Measurements from ENCODE around the gene HSPBP1.

The HSPBP1 gene

DNA sequence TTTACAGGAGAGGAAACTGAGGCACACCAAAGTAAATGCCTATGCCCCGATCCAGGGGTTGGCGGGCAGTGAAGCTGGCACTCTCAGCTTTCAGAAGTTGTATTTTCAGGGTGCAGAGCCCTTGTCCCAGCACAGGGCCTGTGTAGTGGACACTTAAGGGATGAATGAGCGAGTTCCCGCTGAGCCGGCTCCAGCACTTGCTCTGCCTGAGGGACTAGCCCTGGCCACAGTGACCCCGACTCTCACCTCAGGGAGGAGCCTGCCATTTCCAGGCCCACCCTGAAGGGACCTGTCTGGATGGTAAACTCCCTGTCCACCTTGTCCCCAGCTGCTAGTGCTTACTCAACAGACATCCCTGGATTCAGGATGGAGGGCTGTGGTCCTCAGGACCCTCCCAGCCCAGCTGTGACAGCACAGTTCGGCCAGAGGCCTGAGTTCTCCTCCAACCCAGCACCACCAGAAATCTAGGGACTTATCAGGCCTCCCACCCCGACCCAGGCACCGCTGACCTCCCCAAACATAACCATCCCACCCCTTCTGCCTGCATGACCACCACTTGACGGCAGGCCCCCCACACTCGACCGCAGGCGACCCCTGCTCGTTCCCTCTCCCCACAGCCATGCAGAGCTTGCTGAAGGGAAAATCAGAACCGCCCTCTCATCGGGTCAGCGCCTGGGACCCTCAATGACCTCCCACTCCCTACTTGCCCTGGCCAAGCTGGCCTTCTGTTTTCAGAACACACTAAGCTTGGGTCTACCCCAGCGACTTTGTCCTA lies 29.5 kb downstream of the HSPBP1 start:
- Histone ChIP-seq H3K9me3 (ENCODE audit: control insufficient read depth in 5 of 5, low read length in 5 of 5) (no peaks in the 10 kb centered on the region), H3K27me3 (ENCODE audit: control insufficient read depth in 5 of 5, insufficient read depth in 4 of 5, low read length in 5 of 5) (no peaks in the 10 kb centered on the region), H3K4me1 (ENCODE audit: control insufficient read depth in 5 of 5, insufficient read depth in 5 of 5, low read length in 5 of 5) (peaks cover 9 to 64% (median 53%) of the 10 kb centered on the region in 5 donors), H3K27ac (ENCODE audit: low read depth, low read length) (no peak overlapping the region), H3K9ac (ENCODE audit: low read length in 5 of 5) (no peak overlapping the region), H3K4me3 (ENCODE audit: low read depth in 1 of 5, low read length in 5 of 5) (no peak overlapping the region), H3K36me3 (ENCODE audit: control insufficient read depth in 5 of 5, insufficient read depth in 5 of 5, low read length in 5 of 5) (peaks cover 0 to 20% (median 18%) of the 10 kb centered on the region in 5 donors)

DNA sequence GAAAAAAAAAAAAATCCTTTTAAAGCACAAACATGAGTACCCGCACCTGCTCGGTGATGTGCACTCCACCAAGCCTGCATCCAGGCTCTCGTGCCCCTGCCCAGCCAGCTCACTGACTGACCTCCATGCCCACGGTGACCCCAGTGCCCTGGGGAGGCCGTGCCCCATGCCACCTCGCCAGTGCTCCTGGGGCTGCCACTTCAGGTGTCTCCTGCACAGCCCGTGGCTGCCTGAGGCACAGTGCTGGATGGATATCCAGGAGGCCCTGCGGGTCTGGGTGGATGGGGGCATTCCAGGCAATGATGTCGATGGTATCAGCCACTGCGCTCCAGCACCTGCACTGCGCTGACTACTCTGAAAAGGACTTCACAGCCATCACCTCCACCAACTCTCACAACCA lies 30.1 kb downstream of the HSPBP1 start:
- H3K27ac ChIP-seq (ENCODE audit: low read depth, low read length): no peak overlapping the region
- H3K4me1 ChIP-seq (ENCODE audit: control insufficient read depth in 5 of 5, insufficient read depth in 5 of 5, low read length in 5 of 5): peaks cover 7 to 58% (median 47%) of the 10 kb centered on the region in 5 donors
- no peaks in the 10 kb centered on the region for H3K27me3 ChIP-seq (ENCODE audit: control insufficient read depth in 5 of 5, insufficient read depth in 4 of 5, low read length in 5 of 5)
- no peak overlapping the region for H3K4me3 ChIP-seq (ENCODE audit: low read depth in 1 of 5, low read length in 5 of 5)
- no peaks in the 10 kb centered on the region for H3K9me3 ChIP-seq (ENCODE audit: control insufficient read depth in 5 of 5, low read length in 5 of 5)
- H3K36me3 ChIP-seq (ENCODE audit: control insufficient read depth in 5 of 5, insufficient read depth in 5 of 5, low read length in 5 of 5): peaks cover 0 to 26% (median 24%) of the 10 kb centered on the region in 5 donors
- no peak overlapping the region for H3K9ac ChIP-seq (ENCODE audit: low read length in 5 of 5)

GRCh38 chr19:55248704-55249103 lies 31.2 kb downstream of the HSPBP1 start:
- peaks cover 3 to 47% (median 36%) of the 10 kb centered on the region in 5 donors for H3K4me1 ChIP-seq (ENCODE audit: control insufficient read depth in 5 of 5, insufficient read depth in 5 of 5, low read length in 5 of 5)
- peaks cover 0 to 38% (median 35%) of the 10 kb centered on the region in 5 donors for H3K36me3 ChIP-seq (ENCODE audit: control insufficient read depth in 5 of 5, insufficient read depth in 5 of 5, low read length in 5 of 5)
- no peak overlapping the region for H3K27ac ChIP-seq (ENCODE audit: low read depth, low read length)
- no peaks in the 10 kb centered on the region for H3K27me3 ChIP-seq (ENCODE audit: control insufficient read depth in 5 of 5, insufficient read depth in 4 of 5, low read length in 5 of 5)
- no peak overlapping the region for H3K9ac ChIP-seq (ENCODE audit: low read length in 5 of 5)
- no peak overlapping the region for H3K4me3 ChIP-seq (ENCODE audit: low read depth in 1 of 5, low read length in 5 of 5)
- no peaks in the 10 kb centered on the region for H3K9me3 ChIP-seq (ENCODE audit: control insufficient read depth in 5 of 5, low read length in 5 of 5)

DNA sequence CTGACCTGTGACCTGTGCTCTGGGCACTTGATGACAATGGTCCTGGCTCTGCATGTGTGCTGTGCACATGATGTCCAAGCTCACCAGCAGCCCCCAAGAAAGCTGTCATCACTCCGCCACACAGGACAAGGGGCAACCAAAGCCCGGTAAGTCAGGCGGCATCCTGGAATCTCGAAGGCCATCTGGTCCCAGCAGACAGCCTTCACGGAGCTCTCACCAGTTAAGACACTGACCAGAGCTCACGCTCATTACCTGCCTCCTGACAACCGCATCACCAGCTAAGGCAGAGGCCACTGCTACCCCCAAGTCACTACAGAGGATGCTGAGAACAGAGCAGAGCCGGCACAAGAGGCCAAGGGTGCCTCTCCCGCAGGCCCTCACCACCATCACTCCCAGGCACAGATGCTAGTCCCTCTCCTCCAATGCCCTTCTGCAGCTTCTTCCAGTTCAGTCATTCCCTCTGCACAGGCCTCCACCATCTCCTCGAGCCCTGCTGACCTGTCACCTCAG lies 31.7 kb downstream of the HSPBP1 start:
- Histone ChIP-seq H3K4me1 (ENCODE audit: control insufficient read depth in 5 of 5, insufficient read depth in 5 of 5, low read length in 5 of 5) (peaks cover 3 to 42% (median 31%) of the 10 kb centered on the region in 5 donors), H3K27ac (ENCODE audit: low read depth, low read length) (no peak overlapping the region), H3K4me3 (ENCODE audit: low read depth in 1 of 5, low read length in 5 of 5) (no peak overlapping the region), H3K9me3 (ENCODE audit: control insufficient read depth in 5 of 5, low read length in 5 of 5) (no peaks in the 10 kb centered on the region), H3K36me3 (ENCODE audit: control insufficient read depth in 5 of 5, insufficient read depth in 5 of 5, low read length in 5 of 5) (peaks cover 0 to 43% (median 39%) of the 10 kb centered on the region in 5 donors), H3K9ac (ENCODE audit: low read length in 5 of 5) (peak overlapping the region in 2 of 5 donors; percentile 11 to 33), H3K27me3 (ENCODE audit: control insufficient read depth in 5 of 5, insufficient read depth in 4 of 5, low read length in 5 of 5) (no peaks in the 10 kb centered on the region)

DNA sequence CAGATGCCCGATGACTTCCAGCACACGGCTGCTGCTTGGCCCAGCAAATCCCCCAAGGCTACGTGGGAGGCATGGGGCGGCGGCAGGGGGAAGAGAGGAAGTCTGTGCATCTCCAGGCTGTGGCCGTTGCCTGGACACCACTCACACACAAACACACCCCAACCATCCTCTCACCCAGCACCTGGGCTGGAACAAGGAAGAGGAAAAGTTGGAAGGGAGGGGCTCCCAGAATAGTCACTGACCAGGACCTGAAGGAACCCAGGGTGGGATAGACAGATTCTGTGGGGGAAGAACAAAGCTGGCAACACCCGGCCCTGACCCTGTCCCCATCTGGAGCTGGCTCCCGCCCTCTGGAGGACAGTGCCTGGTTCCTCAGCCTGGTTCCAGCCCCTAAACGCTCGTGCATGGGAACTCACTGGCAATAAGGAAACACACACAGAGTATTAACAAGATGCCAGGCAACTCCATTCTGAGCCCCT lies 32.2 kb downstream of the HSPBP1 start:
- Histone ChIP-seq H3K9me3 (ENCODE audit: control insufficient read depth in 5 of 5, low read length in 5 of 5) (no peaks in the 10 kb centered on the region), H3K27ac (ENCODE audit: low read depth, low read length) (no peak overlapping the region), H3K4me3 (ENCODE audit: low read depth in 1 of 5, low read length in 5 of 5) (no peak overlapping the region), H3K4me1 (ENCODE audit: control insufficient read depth in 5 of 5, insufficient read depth in 5 of 5, low read length in 5 of 5) (peaks cover 3 to 37% (median 25%) of the 10 kb centered on the region in 5 donors), H3K36me3 (ENCODE audit: control insufficient read depth in 5 of 5, insufficient read depth in 5 of 5, low read length in 5 of 5) (peaks cover 0 to 47% (median 42%) of the 10 kb centered on the region in 5 donors), H3K9ac (ENCODE audit: low read length in 5 of 5) (peak overlapping the region in 1 of 5 donors; percentile 11), H3K27me3 (ENCODE audit: control insufficient read depth in 5 of 5, insufficient read depth in 4 of 5, low read length in 5 of 5) (no peaks in the 10 kb centered on the region)

DNA sequence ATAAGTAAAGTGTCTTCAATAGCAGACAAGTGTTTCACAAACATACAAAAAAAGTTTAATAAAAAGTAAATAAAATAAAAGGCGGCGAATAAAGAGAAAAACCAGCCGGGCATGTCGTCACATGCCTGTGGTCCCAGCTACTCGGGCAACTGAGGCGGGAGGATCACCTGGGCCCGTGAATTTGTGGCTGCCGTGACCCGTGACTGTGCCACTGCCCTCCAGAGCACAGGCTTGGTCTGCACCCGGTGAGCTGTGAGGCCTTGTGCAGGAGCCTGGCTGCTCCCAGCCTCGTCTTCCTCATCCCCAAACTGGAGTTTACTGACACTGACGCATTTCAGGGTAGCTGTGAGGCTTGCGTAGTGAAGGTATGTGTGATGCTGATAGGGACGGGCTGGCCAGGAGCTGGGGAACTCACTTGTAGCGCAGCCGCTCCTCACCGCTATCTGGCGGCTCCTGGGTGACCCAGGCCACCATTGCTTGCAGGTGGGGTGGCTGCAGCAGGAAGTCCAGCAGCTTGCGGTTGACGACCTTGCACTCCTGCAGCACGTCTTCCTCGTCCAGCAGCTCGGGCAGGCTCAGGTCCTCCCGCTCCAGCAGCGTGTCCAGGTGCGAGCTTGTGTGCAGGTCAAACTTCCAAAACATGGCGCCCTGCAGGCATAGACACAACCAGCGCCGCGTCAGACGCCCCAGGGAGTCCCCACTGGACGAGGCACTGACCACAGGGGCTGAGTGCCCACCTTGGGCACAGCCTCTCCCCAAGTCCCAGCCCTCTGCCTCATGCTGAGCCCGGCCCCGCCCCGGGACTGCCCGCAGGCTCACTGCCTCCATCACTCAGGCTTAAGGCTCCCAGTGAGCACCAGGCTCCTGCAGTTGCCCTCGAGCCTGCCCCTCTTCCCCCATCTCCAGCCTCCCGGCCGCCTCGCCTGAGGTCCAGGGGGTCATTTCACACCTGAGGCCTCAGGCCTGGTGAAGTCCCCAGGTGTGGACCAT lies 33.2 kb downstream of the HSPBP1 start:
- no peak overlapping the region for H3K27ac ChIP-seq (ENCODE audit: low read depth, low read length)
- H3K27me3 ChIP-seq (ENCODE audit: control insufficient read depth in 5 of 5, insufficient read depth in 4 of 5, low read length in 5 of 5): no peaks in the 10 kb centered on the region
- peaks cover 0 to 56% (median 51%) of the 10 kb centered on the region in 5 donors for H3K36me3 ChIP-seq (ENCODE audit: control insufficient read depth in 5 of 5, insufficient read depth in 5 of 5, low read length in 5 of 5)
- no peak overlapping the region for H3K4me3 ChIP-seq (ENCODE audit: low read depth in 1 of 5, low read length in 5 of 5)
- H3K9ac ChIP-seq (ENCODE audit: low read length in 5 of 5): no peak overlapping the region
- H3K4me1 ChIP-seq (ENCODE audit: control insufficient read depth in 5 of 5, insufficient read depth in 5 of 5, low read length in 5 of 5): peaks cover 3 to 31% (median 23%) of the 10 kb centered on the region in 5 donors
- no peaks in the 10 kb centered on the region for H3K9me3 ChIP-seq (ENCODE audit: control insufficient read depth in 5 of 5, low read length in 5 of 5)

DNA sequence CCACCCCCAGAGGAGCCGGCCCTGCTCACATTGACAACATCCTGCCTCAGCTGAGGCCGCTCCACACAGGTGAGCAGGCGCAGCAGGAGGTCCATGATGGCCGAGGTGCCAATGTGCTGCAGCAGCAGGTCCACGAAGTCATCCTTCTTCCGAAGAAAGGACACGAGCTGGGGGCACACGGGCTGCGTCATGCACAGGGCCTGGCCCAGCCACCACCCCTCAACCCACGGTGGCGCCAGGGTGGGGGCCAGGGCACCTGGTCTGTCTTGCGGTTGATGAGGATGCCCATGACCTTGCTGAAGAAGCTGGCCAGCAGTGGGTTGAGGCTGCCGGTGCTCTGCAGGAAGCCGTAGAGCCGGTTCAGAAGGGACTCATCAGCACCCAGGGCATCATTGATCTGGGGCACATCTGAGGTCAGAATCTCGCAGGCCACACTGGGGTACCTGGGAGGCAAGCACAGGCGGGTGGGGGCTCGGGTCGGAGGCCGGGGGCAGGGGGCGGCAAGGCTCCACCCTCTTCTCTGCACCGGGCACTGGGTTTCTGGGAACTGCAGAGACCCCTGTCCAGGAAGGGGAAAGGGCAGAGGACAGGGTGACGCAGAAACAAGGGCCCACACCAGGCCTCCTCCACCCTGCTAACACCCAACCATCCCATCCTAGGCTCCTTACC lies 34.5 kb downstream of the HSPBP1 start:
- H3K4me1 ChIP-seq (ENCODE audit: control insufficient read depth in 5 of 5, insufficient read depth in 5 of 5, low read length in 5 of 5): peaks cover 3 to 22% (median 19%) of the 10 kb centered on the region in 5 donors
- no peaks in the 10 kb centered on the region for H3K27me3 ChIP-seq (ENCODE audit: control insufficient read depth in 5 of 5, insufficient read depth in 4 of 5, low read length in 5 of 5)
- no peaks in the 10 kb centered on the region for H3K9me3 ChIP-seq (ENCODE audit: control insufficient read depth in 5 of 5, low read length in 5 of 5)
- H3K27ac ChIP-seq (ENCODE audit: low read depth, low read length): no peak overlapping the region
- H3K36me3 ChIP-seq (ENCODE audit: control insufficient read depth in 5 of 5, insufficient read depth in 5 of 5, low read length in 5 of 5): peaks cover 0 to 69% (median 63%) of the 10 kb centered on the region in 5 donors
- no peak overlapping the region for H3K9ac ChIP-seq (ENCODE audit: low read length in 5 of 5)
- H3K4me3 ChIP-seq (ENCODE audit: low read depth in 1 of 5, low read length in 5 of 5): no peak overlapping the region

DNA sequence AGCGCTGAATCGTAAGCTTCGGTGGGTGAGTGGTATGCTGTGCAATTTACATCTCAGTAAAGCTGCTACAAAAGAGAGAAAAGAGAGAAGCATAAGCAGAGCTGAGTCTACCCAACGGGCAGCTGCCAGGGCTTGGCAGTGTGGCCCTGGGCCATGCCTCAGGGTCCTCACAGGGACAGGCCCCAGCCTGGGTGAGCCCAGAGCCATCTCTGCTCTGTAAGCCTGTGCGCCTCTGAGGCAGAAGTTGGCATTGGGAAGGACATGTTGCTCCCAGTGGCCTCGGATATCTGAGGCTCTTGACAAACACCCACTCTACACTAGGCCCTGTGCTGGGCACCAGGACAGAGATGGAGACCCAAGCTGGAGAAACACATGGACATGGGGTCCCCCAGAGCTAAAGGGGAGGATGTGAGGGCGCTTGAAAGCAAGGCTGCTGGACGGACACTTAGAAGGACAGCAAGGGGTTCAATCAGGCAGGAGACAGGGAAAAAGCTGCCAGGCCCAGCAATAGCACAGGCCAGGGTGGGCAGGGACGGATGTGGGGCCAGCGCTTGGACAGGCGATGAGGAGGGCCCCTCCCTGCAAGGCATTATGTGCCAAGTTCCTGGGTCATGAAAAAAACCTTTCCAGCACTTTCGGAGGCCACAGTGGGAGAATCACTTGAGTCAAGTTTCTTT lies 35.8 kb downstream of the HSPBP1 start:
- Histone ChIP-seq H3K27ac (ENCODE audit: low read depth, low read length) (no peak overlapping the region), H3K9ac (ENCODE audit: low read length in 5 of 5) (no peak overlapping the region), H3K4me1 (ENCODE audit: control insufficient read depth in 5 of 5, insufficient read depth in 5 of 5, low read length in 5 of 5) (peaks cover 3 to 20% (median 17%) of the 10 kb centered on the region in 5 donors), H3K36me3 (ENCODE audit: control insufficient read depth in 5 of 5, insufficient read depth in 5 of 5, low read length in 5 of 5) (peaks cover 0 to 79% (median 72%) of the 10 kb centered on the region in 5 donors), H3K27me3 (ENCODE audit: control insufficient read depth in 5 of 5, insufficient read depth in 4 of 5, low read length in 5 of 5) (no peaks in the 10 kb centered on the region), H3K9me3 (ENCODE audit: control insufficient read depth in 5 of 5, low read length in 5 of 5) (no peaks in the 10 kb centered on the region), H3K4me3 (ENCODE audit: low read depth in 1 of 5, low read length in 5 of 5) (no peak overlapping the region)

GRCh38 chr19:55242517-55242916 lies 37.4 kb downstream of the HSPBP1 start:
- Histone ChIP-seq H3K4me1 (ENCODE audit: control insufficient read depth in 5 of 5, insufficient read depth in 5 of 5, low read length in 5 of 5) (peaks cover 0 to 4% (median 3%) of the 10 kb centered on the region in 5 donors), H3K27me3 (ENCODE audit: control insufficient read depth in 5 of 5, insufficient read depth in 4 of 5, low read length in 5 of 5) (no peaks in the 10 kb centered on the region), H3K27ac (ENCODE audit: low read depth, low read length) (no peak overlapping the region), H3K9ac (ENCODE audit: low read length in 5 of 5) (no peak overlapping the region), H3K36me3 (ENCODE audit: control insufficient read depth in 5 of 5, insufficient read depth in 5 of 5, low read length in 5 of 5) (peaks cover 0 to 95% (median 88%) of the 10 kb centered on the region in 5 donors), H3K9me3 (ENCODE audit: control insufficient read depth in 5 of 5, low read length in 5 of 5) (no peaks in the 10 kb centered on the region), H3K4me3 (ENCODE audit: low read depth in 1 of 5, low read length in 5 of 5) (no peak overlapping the region)
